Fibroblast of the aortic adventitia (primary cell): ENCODE data around the gene BAIAP2L1. TPM values are rescaled to one million over a fixed set of nuclear protein-coding genes. Genes with fewer than 3 reads are reported as not detected.

Experiments
- DNase-seq: peaks from one replicate; pipeline ENCODE4 v3.0.0-alpha.2; 2010; ENCODE audit warnings: low read depth
- H3K4me3 ChIP-seq: 2 replicates; pipeline ENCODE4 v1.5.1; 2011; ENCODE audit warnings: low read depth, mild to moderate bottlenecking, control low read depth, low read length, moderate library complexity
- CTCF ChIP-seq: IDR thresholded peaks from 2 replicates; pipeline ENCODE4 v1.5.1; 2011; ENCODE audit warnings: mild to moderate bottlenecking, low read length, control low read depth, inconsistent platforms; ENCODE audit not compliant: insufficient read depth
- total RNA-seq: library from RNA; depleted of rRNA; stranded (reverse); fragments of >200 nt; gene quantifications from 2 replicates; pipeline ENCODE4 v1.2.3, GENCODE V29; 2012; ENCODE audit warnings: low replicate concordance

The BAIAP2L1 gene
- total RNA-seq, 1 donor = 2.8 TPM

DNA sequence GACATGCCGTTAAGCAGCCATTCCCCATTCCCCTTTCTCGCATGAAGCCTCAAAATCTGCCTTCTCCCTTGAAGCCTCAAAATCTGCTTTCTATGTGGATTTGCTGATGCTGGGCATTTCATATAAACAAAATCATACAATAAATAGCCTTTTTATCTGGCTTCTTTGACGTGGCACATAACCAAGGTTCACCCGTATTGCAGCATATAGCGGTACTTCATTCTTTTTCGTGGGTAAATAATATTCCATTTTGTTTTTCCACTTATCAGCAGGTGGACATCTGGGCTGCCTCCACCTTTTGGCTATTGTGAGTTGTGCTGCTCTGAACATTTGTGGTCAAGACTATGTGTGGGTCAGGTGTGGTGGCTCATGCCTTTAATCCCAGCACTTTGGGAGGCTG, 62.4 kb downstream of the BAIAP2L1 start:
- no peak for DNase-seq
- no peak overlapping the region for H3K4me3 ChIP-seq
- TF ChIP-seq CTCF = no peak

DNA sequence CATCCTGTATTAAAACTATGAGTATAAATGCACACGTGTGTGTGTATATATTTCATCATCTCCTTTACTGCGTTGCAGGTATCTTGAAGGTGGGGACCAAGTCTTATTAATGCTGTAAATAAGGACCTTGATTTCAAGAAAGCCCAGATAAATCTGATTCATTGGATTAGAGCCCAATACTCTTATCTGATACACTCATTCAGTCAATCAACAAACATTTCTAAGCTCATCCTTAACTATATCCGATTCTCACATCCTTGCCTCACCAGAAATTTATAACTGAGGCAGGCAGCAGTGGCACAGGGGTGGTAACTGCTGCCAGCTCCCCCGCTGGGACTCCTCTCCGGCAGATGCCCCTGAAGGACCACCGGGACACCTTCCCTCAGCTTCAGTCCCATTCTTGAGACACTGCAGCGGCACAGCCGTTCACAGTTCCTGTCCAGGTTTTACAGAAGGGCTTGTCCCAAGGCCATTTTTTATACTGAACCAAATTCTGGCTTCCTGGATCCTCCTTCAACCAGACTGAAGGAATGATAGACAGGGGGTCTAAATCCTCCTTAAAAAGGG, 65.4 kb downstream of the BAIAP2L1 start:
- no peak overlapping the region for H3K4me3 ChIP-seq
- DNase-seq = no peak
- no peak for TF ChIP-seq CTCF

- peak; percentile 19 for DNase-seq
- no peak for TF ChIP-seq CTCF
Measured at GRCh38 chr7:98334081-98334480, 66.8 kb downstream of the BAIAP2L1 start.

DNA sequence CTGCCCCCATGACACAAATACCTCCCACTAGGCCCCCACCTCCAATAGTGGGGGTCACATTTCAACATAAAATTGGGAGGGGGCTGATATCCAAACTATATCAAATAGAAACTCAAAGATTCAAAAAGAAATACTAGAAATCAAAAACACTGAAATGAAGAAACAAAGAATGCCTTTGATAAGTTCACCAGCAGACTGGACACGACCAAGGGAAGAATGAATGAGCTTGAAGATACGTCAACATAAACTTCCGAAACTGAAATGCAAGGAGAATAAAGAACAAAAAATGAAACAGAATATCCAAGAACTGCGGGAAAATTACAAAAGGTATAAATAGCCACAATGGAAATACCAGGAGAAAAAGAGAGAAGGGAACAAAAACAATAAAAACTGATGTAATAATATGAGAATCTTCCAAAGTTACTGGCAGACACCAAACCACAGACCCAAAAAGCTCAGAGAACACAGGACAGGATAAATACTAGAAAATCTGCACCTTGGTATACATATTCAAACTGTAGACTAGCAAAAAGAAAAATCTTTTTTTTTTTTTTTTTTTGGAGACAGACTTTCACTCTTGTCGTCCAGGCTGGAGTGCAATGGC, 69.9 kb downstream of the BAIAP2L1 start:
- no peak for TF ChIP-seq CTCF
- H3K4me3 ChIP-seq = no peak overlapping the region

More at GRCh38 chr7:98334081-98334480, 66.8 kb downstream of the BAIAP2L1 start:
- H3K4me3 ChIP-seq = no peak overlapping the region

GRCh38 chr7:98329791-98330373, 71.0 kb downstream of the BAIAP2L1 start:
- no peak overlapping the region for H3K4me3 ChIP-seq
- peak; percentile 54 for DNase-seq
- no peak for TF ChIP-seq CTCF

More for the DNA sequence above, 69.9 kb downstream of the BAIAP2L1 start:
- DNase-seq = no peak

DNA sequence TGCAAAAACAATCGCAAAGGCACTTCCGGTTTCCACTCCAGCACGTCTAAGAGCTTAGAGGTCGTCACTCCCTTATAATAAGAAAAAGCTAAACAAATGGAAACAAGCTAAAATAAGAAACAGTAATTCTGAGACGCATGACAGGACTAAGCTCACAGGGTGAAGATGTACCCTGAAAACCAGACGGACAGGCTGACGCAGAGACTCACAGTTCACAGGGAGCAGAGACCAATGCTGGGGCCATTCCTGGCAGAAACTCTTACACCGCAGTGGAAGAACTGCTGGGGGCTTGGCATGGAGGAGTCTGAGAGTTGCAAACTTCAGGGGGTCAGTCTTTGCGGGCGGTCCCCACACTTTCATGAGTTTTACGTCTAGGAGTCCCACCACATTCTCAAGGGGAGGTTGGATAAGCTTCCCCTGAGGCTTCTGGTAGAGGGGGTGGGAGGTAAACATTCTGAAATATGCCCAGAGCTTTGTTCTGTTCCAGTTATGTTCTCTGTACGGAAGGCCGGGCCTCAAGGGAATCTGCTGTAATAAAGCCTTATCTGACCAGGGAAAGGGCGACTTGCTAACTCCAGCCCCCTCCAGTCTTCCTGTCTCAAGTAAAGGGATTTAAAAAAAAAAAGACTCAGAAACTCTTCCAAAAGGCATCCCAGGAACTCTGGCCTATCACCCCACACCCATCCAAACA, 71.6 kb downstream of the BAIAP2L1 start:
- no peak for TF ChIP-seq CTCF
- no peak overlapping the region for H3K4me3 ChIP-seq
- DNase-seq = peak; percentile 58
